Osteoblast (primary cell): ENCODE results near the gene RMND5A. TPM values are rescaled to one million over a fixed set of nuclear protein-coding genes. Genes with fewer than 3 reads are reported as not detected.
"Not testable (repeated sequence)": the region's sequence is repeated elsewhere in the genome, so short reads cannot be mapped to it uniquely, and the experiment has no call there.

ENCODE experiments used
- DNase-seq: peaks from one replicate; pipeline ENCODE4 v3.0.0; 2011; ENCODE audit warnings: low spot score, mixed read lengths; ENCODE audit not compliant: insufficient read length; ENCODE audit errors: missing footprints
- H2AFZ ChIP-seq: 2 replicates; pipeline ENCODE4 v1.6.0; 2011; ENCODE audit warnings: mild to moderate bottlenecking, low read length
- H3K27ac ChIP-seq: 2 replicates; pipeline ENCODE4 v1.5.1; 2011; ENCODE audit warnings: mild to moderate bottlenecking, low read depth, low read length, moderate library complexity
- H3K27me3 ChIP-seq: 2 replicates; pipeline ENCODE4 v1.6.0; 2012; ENCODE audit warnings: mild to moderate bottlenecking, control low read depth, inconsistent platforms, low read length, moderate library complexity; ENCODE audit not compliant: insufficient read depth
- H3K36me3 ChIP-seq: 2 replicates; pipeline ENCODE4 v1.5.1; 2011; ENCODE audit warnings: mild to moderate bottlenecking, low read length, control low read depth, moderate library complexity; ENCODE audit not compliant: insufficient read depth
- H3K4me1 ChIP-seq: 2 replicates; pipeline ENCODE4 v1.5.1; 2011; ENCODE audit warnings: mild to moderate bottlenecking, low read length, control low read depth, moderate library complexity; ENCODE audit not compliant: insufficient read depth
- H3K4me2 ChIP-seq: 2 replicates; pipeline ENCODE4 v1.6.0; 2011; ENCODE audit warnings: mild to moderate bottlenecking, low read length; ENCODE audit not compliant: insufficient read depth
- H3K4me3 ChIP-seq: fragments of 200-600 bp; sonication (generic); 3 replicates; pipeline ENCODE4 v1.5.1; 2012; ENCODE audit warnings: mild to moderate bottlenecking, low read length, inconsistent platforms; ENCODE audit not compliant: insufficient read depth
- H3K79me2 ChIP-seq: 2 replicates; pipeline ENCODE4 v1.6.0; 2012; ENCODE audit warnings: mild to moderate bottlenecking, low read length, control low read depth, inconsistent platforms; ENCODE audit not compliant: insufficient read depth
- H3K9me3 ChIP-seq: 2 replicates; pipeline ENCODE4 v1.5.1; 2011; ENCODE audit warnings: low read depth, low read length, control low read depth
- H4K20me1 ChIP-seq: 2 replicates; pipeline ENCODE4 v1.6.0; 2012; ENCODE audit warnings: mild to moderate bottlenecking, low read length, control low read depth; ENCODE audit not compliant: insufficient read depth
- total RNA-seq: library from RNA; depleted of rRNA; stranded (reverse); fragments of >200 nt; gene quantifications from 2 replicates; pipeline ENCODE4 v1.2.3, GENCODE V29; 2012

RMND5A gene
- total RNA-seq, 1 donor: 16.3 TPM

DNA sequence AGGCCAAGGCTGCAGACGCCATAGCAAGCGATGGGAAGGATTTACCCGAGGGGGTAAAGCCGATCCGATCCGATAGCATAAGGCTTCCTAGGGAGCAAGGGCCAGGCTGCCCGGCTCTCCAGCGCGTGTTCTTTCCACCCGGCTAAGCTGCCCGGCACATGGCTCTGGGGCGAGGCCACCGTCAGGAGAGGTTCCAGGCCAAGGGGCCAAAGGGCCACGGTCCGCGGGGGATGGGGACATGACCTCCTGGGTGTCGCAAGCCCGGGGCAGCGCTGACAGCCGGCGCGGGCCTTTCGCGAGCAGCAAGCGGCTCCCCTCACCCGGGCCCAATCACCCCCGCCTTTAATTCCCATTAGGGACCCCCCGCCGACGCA lies 841 bp upstream of the RMND5A start:
- H3K4me1 ChIP-seq, H3K79me2 ChIP-seq, H3K27me3 ChIP-seq, H3K9me3 ChIP-seq, H3K4me2 ChIP-seq, H4K20me1 ChIP-seq, H3K36me3 ChIP-seq, DNase-seq: not testable (repeated sequence)
- Histone ChIP-seq H2AFZ (peak overlapping the region; percentile 56), H3K4me3 (peak overlapping the region; percentile 71), H3K27ac (peak overlapping the region; percentile 60)

DNA sequence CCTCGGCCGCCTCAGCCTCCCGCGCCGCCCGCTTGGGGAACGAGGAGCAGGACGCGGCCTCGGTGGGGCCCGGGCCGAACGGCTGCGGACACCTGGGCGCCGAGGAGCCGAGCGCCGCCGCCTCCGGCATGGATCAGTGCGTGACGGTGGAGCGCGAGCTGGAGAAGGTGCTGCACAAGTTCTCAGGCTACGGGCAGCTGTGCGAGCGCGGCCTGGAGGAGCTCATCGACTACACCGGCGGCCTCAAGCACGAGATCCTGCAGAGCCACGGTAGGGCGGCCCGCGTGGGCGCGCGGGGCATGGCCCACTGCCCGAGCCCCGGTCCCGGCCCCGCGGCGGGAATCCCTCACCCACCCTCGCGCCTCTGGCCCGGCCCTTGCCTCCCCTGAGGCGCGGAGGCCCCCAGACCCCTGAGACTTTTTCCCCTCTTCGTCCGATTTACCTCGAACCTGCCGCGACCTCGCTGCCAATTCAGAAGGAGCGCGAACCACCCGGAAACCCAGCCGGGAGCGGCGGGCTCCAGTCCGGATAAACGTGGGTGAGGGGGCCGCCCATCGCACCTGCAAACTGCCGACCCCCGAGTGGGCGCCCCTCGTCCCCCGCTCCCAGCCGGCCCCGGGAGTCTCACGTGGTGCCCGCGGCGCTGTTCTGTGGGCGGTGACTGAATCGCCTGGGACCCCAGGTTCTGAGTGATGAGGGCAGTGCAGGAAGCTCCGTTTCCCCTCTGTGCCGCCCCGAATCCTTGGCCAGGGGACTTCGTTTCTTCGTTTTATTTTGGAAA lies 639 bp downstream of the RMND5A start:
- not testable (repeated sequence) for H3K36me3 ChIP-seq, H3K4me1 ChIP-seq, H3K27ac ChIP-seq

DNA sequence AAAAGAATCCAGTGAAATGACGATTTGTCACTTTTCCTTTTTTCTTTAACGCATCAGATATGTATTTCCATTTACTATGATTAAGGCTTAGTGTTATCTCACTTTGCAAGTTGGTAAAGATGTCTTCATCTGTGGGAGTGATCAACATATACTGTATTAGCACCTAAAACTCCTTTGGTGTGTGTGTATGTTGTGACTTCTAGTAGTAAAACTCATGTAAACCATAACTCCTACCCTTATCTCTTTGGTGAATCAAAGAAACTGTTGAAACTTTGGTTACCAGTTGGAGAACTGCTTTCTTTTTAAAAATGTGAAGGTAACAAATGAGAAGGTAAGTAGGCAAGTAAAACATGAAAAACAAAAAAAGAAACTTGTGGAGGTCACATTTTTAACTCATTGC lies 5.6 kb downstream of the RMND5A start:
- not testable (repeated sequence) for H3K79me2 ChIP-seq, H3K36me3 ChIP-seq, H3K9me3 ChIP-seq, H3K27ac ChIP-seq, H4K20me1 ChIP-seq, H3K4me3 ChIP-seq, H3K4me2 ChIP-seq, H3K4me1 ChIP-seq, H3K27me3 ChIP-seq, H2AFZ ChIP-seq, DNase-seq

More for the DNA sequence above, 639 bp downstream of the RMND5A start:
- peak overlapping the region; percentile 71 for H3K4me2 ChIP-seq
- H3K27me3 ChIP-seq, H3K79me2 ChIP-seq, H2AFZ ChIP-seq, H4K20me1 ChIP-seq, H3K9me3 ChIP-seq, DNase-seq: not testable (repeated sequence)
- H3K4me3 ChIP-seq: peak overlapping the region; percentile 71

DNA sequence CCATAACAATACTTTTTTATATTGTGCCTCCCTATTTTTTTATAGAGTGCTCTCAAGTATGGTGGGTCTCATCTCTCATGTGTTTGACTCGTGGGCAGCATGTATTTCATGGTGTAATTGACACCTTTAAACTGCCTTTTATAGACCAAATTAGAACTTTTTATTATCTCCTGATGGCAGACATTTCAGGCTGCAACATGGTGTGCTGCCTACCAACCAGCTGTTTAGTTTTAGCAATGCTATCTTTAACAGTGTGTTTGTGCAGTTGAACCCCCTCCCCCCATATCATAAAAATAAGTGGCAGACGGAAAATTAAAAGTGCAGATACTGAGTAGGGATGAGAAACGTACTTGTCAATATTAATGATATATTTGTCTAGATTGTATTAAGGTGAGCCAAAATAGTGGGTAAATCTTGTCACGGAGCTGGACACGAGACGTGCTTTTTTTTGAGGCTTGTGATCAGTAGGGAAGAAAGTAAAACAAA lies 12.0 kb downstream of the RMND5A start:
- H3K79me2 ChIP-seq, H3K27ac ChIP-seq, H3K4me1 ChIP-seq, H3K9me3 ChIP-seq, H3K36me3 ChIP-seq, H4K20me1 ChIP-seq, H3K27me3 ChIP-seq, DNase-seq, H3K4me3 ChIP-seq, H3K4me2 ChIP-seq, H2AFZ ChIP-seq: not testable (repeated sequence)

DNA sequence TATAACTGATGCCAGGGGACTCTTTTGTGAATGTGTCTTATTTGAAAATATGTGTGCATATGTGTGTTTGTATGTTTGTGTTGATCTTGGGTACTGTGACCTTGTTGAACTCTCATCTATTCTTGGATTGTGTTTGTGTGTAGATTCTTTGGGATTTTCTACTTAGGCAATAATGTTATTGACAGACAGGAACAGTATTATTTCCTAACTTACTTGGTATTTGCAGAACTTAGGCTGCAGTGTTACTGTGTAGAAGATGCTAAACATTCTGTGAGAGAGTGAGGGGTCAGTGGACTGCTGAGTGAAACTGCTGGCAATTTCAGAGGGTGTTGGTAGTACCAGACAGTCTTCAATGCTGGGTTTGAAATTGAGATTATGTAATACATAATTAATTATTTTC lies 12.7 kb downstream of the RMND5A start:
- not testable (repeated sequence) for H3K9me3 ChIP-seq, H2AFZ ChIP-seq, H3K4me2 ChIP-seq, H3K36me3 ChIP-seq, H4K20me1 ChIP-seq, DNase-seq, H3K79me2 ChIP-seq, H3K27ac ChIP-seq, H3K27me3 ChIP-seq, H3K4me1 ChIP-seq, H3K4me3 ChIP-seq

DNA sequence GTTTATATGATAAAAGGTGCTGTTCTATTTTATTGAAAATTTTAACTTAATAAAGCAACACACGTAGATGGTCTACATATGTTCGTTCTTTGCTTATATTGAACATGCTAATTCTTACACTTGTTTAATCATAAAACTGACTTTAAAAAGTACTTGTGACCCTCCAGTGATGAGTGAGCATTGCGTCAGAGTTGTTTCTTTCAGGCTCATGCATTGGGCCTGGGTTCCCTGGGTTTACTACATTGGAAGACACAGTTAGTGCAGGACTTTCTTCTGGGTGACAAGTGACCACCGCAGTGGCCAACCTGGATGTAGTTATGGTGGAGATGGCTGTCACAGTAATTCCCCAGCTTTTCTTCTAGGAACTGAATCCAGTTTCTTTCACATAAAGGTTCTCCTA lies 13.4 kb downstream of the RMND5A start:
- H3K27me3 ChIP-seq: not testable (repeated sequence)

DNA sequence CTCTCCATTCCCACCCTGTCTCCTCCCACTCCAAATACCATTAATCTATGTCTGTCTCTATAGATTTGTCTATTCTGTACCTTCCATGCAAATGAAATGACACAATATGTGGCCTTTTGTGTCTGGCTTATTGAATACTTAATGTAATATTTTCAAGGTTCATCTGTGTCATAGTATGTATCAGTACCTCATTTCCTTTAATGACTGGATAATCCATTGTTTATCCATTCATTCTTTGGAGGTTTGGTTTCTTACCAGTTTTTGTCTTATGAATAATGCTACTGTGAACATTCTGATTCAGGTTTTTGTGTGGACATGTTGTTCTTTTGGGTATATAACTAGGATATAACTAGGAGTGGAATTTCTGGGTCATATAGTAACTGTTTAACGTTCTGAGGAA lies 14.8 kb downstream of the RMND5A start:
- H3K4me1 ChIP-seq, H4K20me1 ChIP-seq, H3K79me2 ChIP-seq, H3K27me3 ChIP-seq, H3K4me3 ChIP-seq, H3K4me2 ChIP-seq, H3K27ac ChIP-seq, H3K9me3 ChIP-seq, H2AFZ ChIP-seq, DNase-seq, H3K36me3 ChIP-seq: not testable (repeated sequence)

More for the DNA sequence above, 13.4 kb downstream of the RMND5A start:
- H3K79me2 ChIP-seq, H2AFZ ChIP-seq, DNase-seq, H3K4me3 ChIP-seq, H3K9me3 ChIP-seq, H3K27ac ChIP-seq, H3K4me2 ChIP-seq, H3K4me1 ChIP-seq, H4K20me1 ChIP-seq, H3K36me3 ChIP-seq: not testable (repeated sequence)

DNA sequence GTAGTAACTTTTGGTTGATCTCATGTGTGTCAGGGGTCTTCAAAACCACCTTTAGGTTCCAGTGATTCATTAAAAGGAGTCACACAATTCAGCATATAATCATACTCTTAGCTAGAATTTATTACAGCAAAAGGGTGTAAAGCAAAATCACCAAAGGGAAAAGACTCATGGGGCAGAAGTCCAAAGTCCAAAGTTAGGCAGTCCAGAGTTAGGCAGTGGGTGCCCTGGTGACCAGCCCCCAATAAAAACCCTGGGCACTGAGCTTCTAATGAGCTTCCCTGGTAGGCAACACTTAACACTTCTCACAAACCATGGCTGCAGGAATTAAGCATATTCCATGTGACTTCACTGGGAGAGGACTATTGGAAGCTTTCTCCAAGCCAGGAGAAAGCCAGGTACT lies 19.4 kb downstream of the RMND5A start:
- H3K4me1 ChIP-seq, H2AFZ ChIP-seq, H3K27me3 ChIP-seq, H3K4me2 ChIP-seq, H3K36me3 ChIP-seq, H3K4me3 ChIP-seq, DNase-seq, H3K79me2 ChIP-seq, H3K9me3 ChIP-seq, H3K27ac ChIP-seq, H4K20me1 ChIP-seq: not testable (repeated sequence)

DNA sequence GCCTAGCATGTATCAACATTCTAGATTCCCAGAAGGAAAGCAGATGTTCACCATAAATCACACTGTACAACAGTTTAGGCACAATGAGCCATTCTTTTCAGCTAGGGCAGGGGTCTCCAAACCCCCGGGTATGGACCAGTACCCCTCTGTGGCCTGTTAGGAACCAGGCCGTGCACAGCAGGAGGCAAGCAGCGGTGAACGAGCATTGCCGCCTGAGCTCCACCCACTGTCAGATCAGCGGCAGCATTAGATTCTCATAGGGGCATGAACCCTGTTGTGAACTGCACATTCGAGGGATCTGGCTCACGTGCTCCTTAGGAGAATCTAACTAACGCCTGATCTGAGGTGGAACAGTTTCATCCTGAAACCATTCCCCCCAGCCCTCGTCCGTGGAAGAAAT lies 19.8 kb downstream of the RMND5A start:
- not testable (repeated sequence) for H3K27me3 ChIP-seq, H3K36me3 ChIP-seq, H3K27ac ChIP-seq

More for the DNA sequence above, 19.8 kb downstream of the RMND5A start:
- not testable (repeated sequence) for H3K4me3 ChIP-seq, H3K4me1 ChIP-seq, H4K20me1 ChIP-seq, H3K4me2 ChIP-seq, DNase-seq, H2AFZ ChIP-seq, H3K79me2 ChIP-seq, H3K9me3 ChIP-seq
